ENCODE data around the gene BCL3. TPM values are rescaled to one million over a fixed set of nuclear protein-coding genes. Genes with fewer than 3 reads are reported as not detected.

Gene BCL3
- total and polyA plus RNA-seq, 2 of the 13 experiments (the other 11 are each of a cell fraction or from before 2014, with no cell fraction given), result 2.3 to 4.0 TPM

DNA sequence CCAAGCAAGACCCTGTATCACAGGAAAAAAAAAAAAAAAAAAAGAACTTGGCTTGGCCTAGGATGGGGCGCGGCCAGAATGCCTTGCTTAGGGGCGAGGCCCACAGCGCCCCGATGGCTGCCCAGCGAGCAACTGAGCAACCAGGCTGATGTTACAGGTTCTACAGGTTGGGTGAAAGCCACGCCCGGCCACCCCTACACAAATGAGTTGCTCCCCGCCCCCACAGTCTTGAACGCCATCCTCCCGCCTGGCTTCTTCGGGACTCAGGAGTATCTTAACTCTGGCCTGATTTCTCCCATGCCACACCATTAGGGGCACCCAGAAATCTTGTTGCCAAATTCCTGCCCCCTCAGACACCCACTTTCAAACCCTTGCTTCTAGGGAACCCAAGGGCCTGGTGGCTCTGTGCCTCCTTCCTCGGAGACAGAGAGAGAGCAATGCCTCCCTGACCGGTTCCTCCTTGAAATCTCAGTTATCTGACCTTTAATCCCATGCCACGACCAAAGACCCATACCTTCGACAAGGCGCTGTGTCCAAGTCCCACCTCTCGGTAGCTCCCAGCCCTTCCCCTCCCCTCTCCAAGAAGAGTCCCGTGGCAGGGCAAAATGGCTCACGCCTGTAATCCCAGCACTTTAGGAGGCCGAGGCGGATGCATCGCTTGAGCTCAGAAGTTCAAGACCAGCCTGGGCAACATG, 28.0 kb downstream of the BCL3 start:
- BruUV-seq (replicated peaks), result no TSS peak
- Histone ChIP-seq H3K36me3 (replicated peaks in 1 of 2; ENCODE audit: control insufficient read depth in 1 of 2, insufficient read depth in 2 of 2, low read length in 2 of 2) (no peaks in the 10 kb centered on the region), H3K9ac (ENCODE audit: insufficient read depth, low read depth, low read length) (no peak overlapping the region), H3K4me2 (ENCODE audit: low read depth, low read length) (no peak overlapping the region), H3K4me3 (replicated peaks in 1 of 3; ENCODE audit: insufficient read depth in 1 of 3, low read depth in 2 of 3, low read length in 3 of 3) (no peak overlapping the region), H3K27me3 (ENCODE audit: control insufficient read depth in 1 of 2, insufficient read depth in 2 of 2, low read length in 2 of 2) (no peaks in the 10 kb centered on the region), H4K20me1 (ENCODE audit: insufficient read depth, low read length) (no peaks in the 10 kb centered on the region), H2AFZ (ENCODE audit: low read length) (no peak overlapping the region), H3K4me1 (ENCODE audit: insufficient read depth, low read length) (peaks cover 37% of the 10 kb centered on the region), H3K9me3 (ENCODE audit: low read length) (no peaks in the 10 kb centered on the region), H3K79me2 (ENCODE audit: insufficient read depth, low read length) (no peaks in the 10 kb centered on the region), H3K27ac (ENCODE audit: extremely low read length, insufficient read depth, low read length) (no peak overlapping the region)
- POLR2A ChIA-PET, result interaction anchor here (1.8 kb wide), 1 partner anchor 68 kb away, joined by 4 read pairs; no protein-coding TSS in a partner anchor
- in situ Hi-C loops (cut with HindIII; ENCODE audit: extremely low pct_ligation_motif_present, low pct_unique_long_range_greater_than_20kb) (loop anchor here (10.0 kb wide), 1 partner anchor 202 kb away; no protein-coding TSS in a partner anchor), intact Hi-C loops (cut with micrococcal nuclease; ENCODE audit: unreplicated experiment) (no loop called here)
- TF ChIP-seq ZNF326 (CRISPR knock-in tag; IDR thresholded peaks at IDR 0.05; ENCODE audit: borderline replicate concordance) (no peak), ZNF7 (CRISPR knock-in tag; IDR thresholded peaks at IDR 0.05) (no peak), ZMYM4 (CRISPR knock-in tag; IDR thresholded peaks at IDR 0.05) (no peak), MAFG (CRISPR knock-in tag; IDR thresholded peaks at IDR 0.05) (no peak)
- TF ChIP-seq, protein P1, sequence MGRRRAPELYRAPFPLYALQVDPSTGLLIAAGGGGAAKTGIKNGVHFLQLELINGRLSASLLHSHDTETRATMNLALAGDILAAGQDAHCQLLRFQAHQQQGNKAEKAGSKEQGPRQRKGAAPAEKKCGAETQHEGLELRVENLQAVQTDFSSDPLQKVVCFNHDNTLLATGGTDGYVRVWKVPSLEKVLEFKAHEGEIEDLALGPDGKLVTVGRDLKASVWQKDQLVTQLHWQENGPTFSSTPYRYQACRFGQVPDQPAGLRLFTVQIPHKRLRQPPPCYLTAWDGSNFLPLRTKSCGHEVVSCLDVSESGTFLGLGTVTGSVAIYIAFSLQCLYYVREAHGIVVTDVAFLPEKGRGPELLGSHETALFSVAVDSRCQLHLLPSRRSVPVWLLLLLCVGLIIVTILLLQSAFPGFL (CRISPR knock-in tag; IDR thresholded peaks at IDR 0.05), result no peak
- TF ChIP-seq, protein P2, sequence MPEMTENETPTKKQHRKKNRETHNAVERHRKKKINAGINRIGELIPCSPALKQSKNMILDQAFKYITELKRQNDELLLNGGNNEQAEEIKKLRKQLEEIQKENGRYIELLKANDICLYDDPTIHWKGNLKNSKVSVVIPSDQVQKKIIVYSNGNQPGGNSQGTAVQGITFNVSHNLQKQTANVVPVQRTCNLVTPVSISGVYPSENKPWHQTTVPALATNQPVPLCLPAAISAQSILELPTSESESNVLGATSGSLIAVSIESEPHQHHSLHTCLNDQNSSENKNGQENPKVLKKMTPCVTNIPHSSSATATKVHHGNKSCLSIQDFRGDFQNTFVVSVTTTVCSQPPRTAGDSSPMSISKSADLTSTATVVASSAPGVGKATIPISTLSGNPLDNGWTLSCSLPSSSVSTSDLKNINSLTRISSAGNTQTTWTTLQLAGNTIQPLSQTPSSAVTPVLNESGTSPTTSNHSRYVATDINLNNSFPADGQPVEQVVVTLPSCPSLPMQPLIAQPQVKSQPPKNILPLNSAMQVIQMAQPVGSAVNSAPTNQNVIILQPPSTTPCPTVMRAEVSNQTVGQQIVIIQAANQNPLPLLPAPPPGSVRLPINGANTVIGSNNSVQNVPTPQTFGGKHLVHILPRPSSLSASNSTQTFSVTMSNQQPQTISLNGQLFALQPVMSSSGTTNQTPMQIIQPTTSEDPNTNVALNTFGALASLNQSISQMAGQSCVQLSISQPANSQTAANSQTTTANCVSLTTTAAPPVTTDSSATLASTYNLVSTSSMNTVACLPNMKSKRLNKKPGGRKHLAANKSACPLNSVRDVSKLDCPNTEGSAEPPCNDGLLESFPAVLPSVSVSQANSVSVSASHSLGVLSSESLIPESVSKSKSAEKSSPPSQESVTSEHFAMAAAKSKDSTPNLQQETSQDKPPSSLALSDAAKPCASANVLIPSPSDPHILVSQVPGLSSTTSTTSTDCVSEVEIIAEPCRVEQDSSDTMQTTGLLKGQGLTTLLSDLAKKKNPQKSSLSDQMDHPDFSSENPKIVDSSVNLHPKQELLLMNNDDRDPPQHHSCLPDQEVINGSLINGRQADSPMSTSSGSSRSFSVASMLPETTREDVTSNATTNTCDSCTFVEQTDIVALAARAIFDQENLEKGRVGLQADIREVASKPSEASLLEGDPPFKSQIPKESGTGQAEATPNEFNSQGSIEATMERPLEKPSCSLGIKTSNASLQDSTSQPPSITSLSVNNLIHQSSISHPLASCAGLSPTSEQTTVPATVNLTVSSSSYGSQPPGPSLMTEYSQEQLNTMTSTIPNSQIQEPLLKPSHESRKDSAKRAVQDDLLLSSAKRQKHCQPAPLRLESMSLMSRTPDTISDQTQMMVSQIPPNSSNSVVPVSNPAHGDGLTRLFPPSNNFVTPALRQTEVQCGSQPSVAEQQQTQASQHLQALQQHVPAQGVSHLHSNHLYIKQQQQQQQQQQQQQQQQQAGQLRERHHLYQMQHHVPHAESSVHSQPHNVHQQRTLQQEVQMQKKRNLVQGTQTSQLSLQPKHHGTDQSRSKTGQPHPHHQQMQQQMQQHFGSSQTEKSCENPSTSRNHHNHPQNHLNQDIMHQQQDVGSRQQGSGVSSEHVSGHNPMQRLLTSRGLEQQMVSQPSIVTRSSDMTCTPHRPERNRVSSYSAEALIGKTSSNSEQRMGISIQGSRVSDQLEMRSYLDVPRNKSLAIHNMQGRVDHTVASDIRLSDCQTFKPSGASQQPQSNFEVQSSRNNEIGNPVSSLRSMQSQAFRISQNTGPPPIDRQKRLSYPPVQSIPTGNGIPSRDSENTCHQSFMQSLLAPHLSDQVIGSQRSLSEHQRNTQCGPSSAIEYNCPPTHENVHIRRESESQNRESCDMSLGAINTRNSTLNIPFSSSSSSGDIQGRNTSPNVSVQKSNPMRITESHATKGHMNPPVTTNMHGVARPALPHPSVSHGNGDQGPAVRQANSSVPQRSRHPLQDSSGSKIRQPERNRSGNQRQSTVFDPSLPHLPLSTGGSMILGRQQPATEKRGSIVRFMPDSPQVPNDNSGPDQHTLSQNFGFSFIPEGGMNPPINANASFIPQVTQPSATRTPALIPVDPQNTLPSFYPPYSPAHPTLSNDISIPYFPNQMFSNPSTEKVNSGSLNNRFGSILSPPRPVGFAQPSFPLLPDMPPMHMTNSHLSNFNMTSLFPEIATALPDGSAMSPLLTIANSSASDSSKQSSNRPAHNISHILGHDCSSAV (CRISPR knock-in tag; IDR thresholded peaks at IDR 0.05; ENCODE audit: borderline replicate concordance), result no peak
- TF ChIP-seq, protein P3, sequence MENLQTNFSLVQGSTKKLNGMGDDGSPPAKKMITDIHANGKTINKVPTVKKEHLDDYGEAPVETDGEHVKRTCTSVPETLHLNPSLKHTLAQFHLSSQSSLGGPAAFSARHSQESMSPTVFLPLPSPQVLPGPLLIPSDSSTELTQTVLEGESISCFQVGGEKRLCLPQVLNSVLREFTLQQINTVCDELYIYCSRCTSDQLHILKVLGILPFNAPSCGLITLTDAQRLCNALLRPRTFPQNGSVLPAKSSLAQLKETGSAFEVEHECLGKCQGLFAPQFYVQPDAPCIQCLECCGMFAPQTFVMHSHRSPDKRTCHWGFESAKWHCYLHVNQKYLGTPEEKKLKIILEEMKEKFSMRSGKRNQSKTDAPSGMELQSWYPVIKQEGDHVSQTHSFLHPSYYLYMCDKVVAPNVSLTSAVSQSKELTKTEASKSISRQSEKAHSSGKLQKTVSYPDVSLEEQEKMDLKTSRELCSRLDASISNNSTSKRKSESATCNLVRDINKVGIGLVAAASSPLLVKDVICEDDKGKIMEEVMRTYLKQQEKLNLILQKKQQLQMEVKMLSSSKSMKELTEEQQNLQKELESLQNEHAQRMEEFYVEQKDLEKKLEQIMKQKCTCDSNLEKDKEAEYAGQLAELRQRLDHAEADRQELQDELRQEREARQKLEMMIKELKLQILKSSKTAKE (CRISPR knock-in tag; IDR thresholded peaks at IDR 0.05; ENCODE audit: borderline replicate concordance), result no peak
- ATAC-seq (no peak), FAIRE-seq (no peak), DNase-seq (ENCODE audit: low spot score) (no peak)
- 68% methylated on average over 23 of the region's 23 CpGs for WGBS (ENCODE audit: low lambda C conversion rate)
- CTCF ChIA-PET (ENCODE audit: low intra/inter-chr PET ratio, low total read pairs), result no interaction called here
